ENCODE measurements around the gene UNCX.

Gene UNCX

GRCh38 chr7:1234881-1235500, 2.3 kb downstream of the UNCX start:
- Histone ChIP-seq H3K4me3 (ENCODE audit: low read length) (no peak overlapping the region), H3K9me3 (replicated peaks; ENCODE audit: low read length) (no peaks in the 10 kb centered on the region), H3K36me3 (ENCODE audit: insufficient read depth, low read length) (no peaks in the 10 kb centered on the region), H3K4me2 (ENCODE audit: low read length) (no peak overlapping the region), H3K27me3 (ENCODE audit: control insufficient read depth, insufficient read depth, low read length) (peaks cover 78% of the 10 kb centered on the region), H3K4me1 (ENCODE audit: control insufficient read depth, insufficient read depth, low read length) (no peaks in the 10 kb centered on the region), H3K9ac (ENCODE audit: low read depth, low read length) (no peak overlapping the region)

GRCh38 chr7:1235501-1236131, 2.9 kb downstream of the UNCX start:
- Histone ChIP-seq H3K4me3 (ENCODE audit: low read length) (no peak overlapping the region), H3K9me3 (replicated peaks; ENCODE audit: low read length) (no peaks in the 10 kb centered on the region), H3K4me1 (ENCODE audit: control insufficient read depth, insufficient read depth, low read length) (no peaks in the 10 kb centered on the region), H3K36me3 (ENCODE audit: insufficient read depth, low read length) (no peaks in the 10 kb centered on the region), H3K9ac (ENCODE audit: low read depth, low read length) (no peak overlapping the region), H3K4me2 (ENCODE audit: low read length) (no peak overlapping the region), H3K27me3 (ENCODE audit: control insufficient read depth, insufficient read depth, low read length) (peaks cover 80% of the 10 kb centered on the region)

GRCh38 chr7:1236132-1236661, 3.5 kb downstream of the UNCX start:
- Histone ChIP-seq H3K9ac (ENCODE audit: low read depth, low read length) (no peak overlapping the region), H3K4me1 (ENCODE audit: control insufficient read depth, insufficient read depth, low read length) (no peaks in the 10 kb centered on the region), H3K9me3 (replicated peaks; ENCODE audit: low read length) (no peaks in the 10 kb centered on the region), H3K4me2 (ENCODE audit: low read length) (no peak overlapping the region), H3K36me3 (ENCODE audit: insufficient read depth, low read length) (no peaks in the 10 kb centered on the region), H3K27me3 (ENCODE audit: control insufficient read depth, insufficient read depth, low read length) (peaks cover 79% of the 10 kb centered on the region), H3K4me3 (ENCODE audit: low read length) (no peak overlapping the region)

GRCh38 chr7:1236831-1237701, 4.4 kb downstream of the UNCX start:
- Histone ChIP-seq H3K9ac (ENCODE audit: low read depth, low read length) (no peak overlapping the region), H3K9me3 (replicated peaks; ENCODE audit: low read length) (no peaks in the 10 kb centered on the region), H3K4me2 (ENCODE audit: low read length) (no peak overlapping the region), H3K4me1 (ENCODE audit: control insufficient read depth, insufficient read depth, low read length) (no peaks in the 10 kb centered on the region), H3K4me3 (ENCODE audit: low read length) (no peak overlapping the region), H3K27me3 (ENCODE audit: control insufficient read depth, insufficient read depth, low read length) (peaks cover 79% of the 10 kb centered on the region), H3K36me3 (ENCODE audit: insufficient read depth, low read length) (no peaks in the 10 kb centered on the region)

- Histone ChIP-seq H3K4me1 (ENCODE audit: control insufficient read depth, insufficient read depth, low read length) (no peaks in the 10 kb centered on the region), H3K9me3 (replicated peaks; ENCODE audit: low read length) (no peaks in the 10 kb centered on the region), H3K36me3 (ENCODE audit: insufficient read depth, low read length) (no peaks in the 10 kb centered on the region), H3K4me3 (ENCODE audit: low read length) (no peak overlapping the region), H3K4me2 (ENCODE audit: low read length) (no peak overlapping the region), H3K9ac (ENCODE audit: low read depth, low read length) (no peak overlapping the region), H3K27me3 (ENCODE audit: control insufficient read depth, insufficient read depth, low read length) (peaks cover 82% of the 10 kb centered on the region)
These were observed 5.1 kb downstream of the UNCX start for GRCh38 chr7:1237704-1238255.

GRCh38 chr7:1238450-1238882, 5.8 kb downstream of the UNCX start:
- Histone ChIP-seq H3K36me3 (ENCODE audit: insufficient read depth, low read length) (no peaks in the 10 kb centered on the region), H3K27me3 (ENCODE audit: control insufficient read depth, insufficient read depth, low read length) (peaks cover 87% of the 10 kb centered on the region), H3K4me1 (ENCODE audit: control insufficient read depth, insufficient read depth, low read length) (no peaks in the 10 kb centered on the region), H3K4me2 (ENCODE audit: low read length) (no peak overlapping the region), H3K9ac (ENCODE audit: low read depth, low read length) (no peak overlapping the region), H3K9me3 (replicated peaks; ENCODE audit: low read length) (no peaks in the 10 kb centered on the region), H3K4me3 (ENCODE audit: low read length) (no peak overlapping the region)

- Histone ChIP-seq H3K36me3 (ENCODE audit: insufficient read depth, low read length) (no peaks in the 10 kb centered on the region), H3K9ac (ENCODE audit: low read depth, low read length) (no peak overlapping the region), H3K4me1 (ENCODE audit: control insufficient read depth, insufficient read depth, low read length) (no peaks in the 10 kb centered on the region), H3K4me3 (ENCODE audit: low read length) (no peak overlapping the region), H3K4me2 (ENCODE audit: low read length) (no peak overlapping the region), H3K9me3 (replicated peaks; ENCODE audit: low read length) (no peaks in the 10 kb centered on the region), H3K27me3 (ENCODE audit: control insufficient read depth, insufficient read depth, low read length) (peaks cover 87% of the 10 kb centered on the region)
These were observed 6.5 kb downstream of the UNCX start for GRCh38 chr7:1238931-1239802.

- H3K9me3 ChIP-seq (replicated peaks; ENCODE audit: low read length) = no peaks in the 10 kb centered on the region
- peaks cover 87% of the 10 kb centered on the region for H3K27me3 ChIP-seq (ENCODE audit: control insufficient read depth, insufficient read depth, low read length)
- no peaks in the 10 kb centered on the region for H3K36me3 ChIP-seq (ENCODE audit: insufficient read depth, low read length)
- no peak overlapping the region for H3K4me3 ChIP-seq (ENCODE audit: low read length)
- no peaks in the 10 kb centered on the region for H3K4me1 ChIP-seq (ENCODE audit: control insufficient read depth, insufficient read depth, low read length)
- H3K9ac ChIP-seq (ENCODE audit: low read depth, low read length) = no peak overlapping the region
- H3K4me2 ChIP-seq (ENCODE audit: low read length) = no peak overlapping the region
These were observed 7.3 kb downstream of the UNCX start for GRCh38 chr7:1239803-1240516.

- no peak overlapping the region for H3K4me2 ChIP-seq (ENCODE audit: low read length)
- no peaks in the 10 kb centered on the region for H3K36me3 ChIP-seq (ENCODE audit: insufficient read depth, low read length)
- no peak overlapping the region for H3K4me3 ChIP-seq (ENCODE audit: low read length)
- no peaks in the 10 kb centered on the region for H3K4me1 ChIP-seq (ENCODE audit: control insufficient read depth, insufficient read depth, low read length)
- H3K27me3 ChIP-seq (ENCODE audit: control insufficient read depth, insufficient read depth, low read length) = peaks cover 87% of the 10 kb centered on the region
- no peak overlapping the region for H3K9ac ChIP-seq (ENCODE audit: low read depth, low read length)
- no peaks in the 10 kb centered on the region for H3K9me3 ChIP-seq (replicated peaks; ENCODE audit: low read length)
These were observed 8.0 kb downstream of the UNCX start for GRCh38 chr7:1240517-1241257.

GRCh38 chr7:1241258-1241602, 8.6 kb downstream of the UNCX start:
- no peak overlapping the region for H3K4me3 ChIP-seq (ENCODE audit: low read length)
- H3K27me3 ChIP-seq (ENCODE audit: control insufficient read depth, insufficient read depth, low read length) = peaks cover 90% of the 10 kb centered on the region
- H3K4me2 ChIP-seq (ENCODE audit: low read length) = no peak overlapping the region
- no peaks in the 10 kb centered on the region for H3K9me3 ChIP-seq (replicated peaks; ENCODE audit: low read length)
- H3K36me3 ChIP-seq (ENCODE audit: insufficient read depth, low read length) = no peaks in the 10 kb centered on the region
- H3K9ac ChIP-seq (ENCODE audit: low read depth, low read length) = no peak overlapping the region
- no peaks in the 10 kb centered on the region for H3K4me1 ChIP-seq (ENCODE audit: control insufficient read depth, insufficient read depth, low read length)

Measured in skeletal muscle satellite cell (primary cell).